ENCODE measurements around the gene HNF1A.

HNF1A gene

GRCh38 chr12:120956579-120957300 lies 21.6 kb upstream of the HNF1A start:
- peak overlapping the region; percentile 2 for H3K4me3 ChIP-seq (ENCODE audit: low read depth, low read length)

GRCh38 chr12:120959111-120959878 lies 19.0 kb upstream of the HNF1A start:
- H3K4me1 ChIP-seq, result peaks cover 27% of the 10 kb centered on the region
- TF ChIP-seq CTCF (IDR thresholded peaks at IDR 0.05), result no peak
- H3K27me3 ChIP-seq (ENCODE audit: control insufficient read depth, insufficient read depth, low read length), result no peaks in the 10 kb centered on the region
- no peak overlapping the region for H3K27ac ChIP-seq
- H3K9ac ChIP-seq, result no peak overlapping the region
- H3K4me2 ChIP-seq (ENCODE audit: low read length), result no peak overlapping the region
- H3K36me3 ChIP-seq (ENCODE audit: control insufficient read depth, insufficient read depth, low read length), result no peaks in the 10 kb centered on the region
- peak overlapping the region; percentile 56 for H2AFZ ChIP-seq
- H3K4me3 ChIP-seq (ENCODE audit: low read depth, low read length), result no peak overlapping the region
- H3K79me2 ChIP-seq, result no peaks in the 10 kb centered on the region
- no peaks in the 10 kb centered on the region for H3K9me3 ChIP-seq (ENCODE audit: control insufficient read depth, low read length)

More at GRCh38 chr12:120956579-120957300, 21.6 kb upstream of the HNF1A start:
- Histone ChIP-seq H3K27me3 (ENCODE audit: control insufficient read depth, insufficient read depth, low read length) (no peaks in the 10 kb centered on the region), H3K36me3 (ENCODE audit: control insufficient read depth, insufficient read depth, low read length) (no peaks in the 10 kb centered on the region), H3K9ac (no peak overlapping the region), H3K9me3 (ENCODE audit: control insufficient read depth, low read length) (no peaks in the 10 kb centered on the region), H3K4me2 (ENCODE audit: low read length) (no peak overlapping the region), H3K4me1 (peaks cover 22% of the 10 kb centered on the region), H2AFZ (peak overlapping the region; percentile 64), H3K27ac (peak overlapping the region; percentile 68), H3K79me2 (no peaks in the 10 kb centered on the region)
- no peak for TF ChIP-seq CTCF (IDR thresholded peaks at IDR 0.05)

GRCh38 chr12:120960657-120961056 lies 17.7 kb upstream of the HNF1A start:
- no peak overlapping the region for H2AFZ ChIP-seq
- no peak overlapping the region for H3K27ac ChIP-seq
- peaks cover 27% of the 10 kb centered on the region for H3K4me1 ChIP-seq
- H3K27me3 ChIP-seq (ENCODE audit: control insufficient read depth, insufficient read depth, low read length), result no peaks in the 10 kb centered on the region
- no peaks in the 10 kb centered on the region for H3K9me3 ChIP-seq (ENCODE audit: control insufficient read depth, low read length)
- no peak overlapping the region for H3K4me3 ChIP-seq (ENCODE audit: low read depth, low read length)
- H3K9ac ChIP-seq, result no peak overlapping the region
- H3K4me2 ChIP-seq (ENCODE audit: low read length), result no peak overlapping the region
- TF ChIP-seq CTCF (IDR thresholded peaks at IDR 0.05), result no peak
- H3K36me3 ChIP-seq (ENCODE audit: control insufficient read depth, insufficient read depth, low read length), result no peaks in the 10 kb centered on the region
- no peaks in the 10 kb centered on the region for H3K79me2 ChIP-seq

GRCh38 chr12:120961604-120962531 lies 16.5 kb upstream of the HNF1A start:
- Histone ChIP-seq H3K27ac (peak overlapping the region; percentile 86), H3K4me2 (ENCODE audit: low read length) (peak overlapping the region; percentile 48), H3K9ac (no peak overlapping the region), H3K4me3 (ENCODE audit: low read depth, low read length) (no peak overlapping the region), H3K4me1 (peaks cover 22% of the 10 kb centered on the region), H3K79me2 (no peaks in the 10 kb centered on the region), H3K27me3 (ENCODE audit: control insufficient read depth, insufficient read depth, low read length) (no peaks in the 10 kb centered on the region), H2AFZ (peak overlapping the region; percentile 52), H3K9me3 (ENCODE audit: control insufficient read depth, low read length) (no peaks in the 10 kb centered on the region), H3K36me3 (ENCODE audit: control insufficient read depth, insufficient read depth, low read length) (no peaks in the 10 kb centered on the region)
- no peak for TF ChIP-seq CTCF (IDR thresholded peaks at IDR 0.05)

Measured in parathyroid adenoma (tissue), 2 donors.